PFSK-1 (cell line): ENCODE measurements around the gene KIF3A.

Source experiments
- FOXP2 ChIP-seq: optimal IDR thresholded peaks from 2 replicates; pipeline ENCODE3; 2011; ENCODE audit warnings: borderline replicate concordance, control low read depth, inconsistent platforms; ENCODE audit not compliant: insufficient read depth; ENCODE audit errors: extremely low read length, extremely low read depth
- POLR2AphosphoS5 ChIP-seq: IDR thresholded peaks from 2 replicates; pipeline ENCODE4 v1.6.1; 2012; ENCODE audit warnings: low read depth, mild to moderate bottlenecking, control low read depth, low read length, moderate library complexity
- REST ChIP-seq, 2 experiments: IDR thresholded peaks; 2 replicates each; pipeline versions ENCODE4 v1.6.1 to v1.8.0; 2011 to 2012; ENCODE audit warnings: low read depth in 2 of 2, low read length in 2 of 2, control low read depth in 1 of 2, inconsistent platforms in 1 of 2, mild to moderate bottlenecking in 1 of 2, moderate library complexity in 1 of 2; ENCODE audit not compliant: insufficient read depth in 1 of 2
- SIN3A ChIP-seq: IDR thresholded peaks from 2 replicates; pipeline ENCODE4 v1.6.1; 2012; ENCODE audit warnings: mild to moderate bottlenecking, low read length, moderate library complexity, borderline replicate concordance; ENCODE audit not compliant: insufficient read depth
- TAF1 ChIP-seq: IDR thresholded peaks from 2 replicates; pipeline ENCODE4 v1.6.1; 2012; ENCODE audit warnings: low read length, control low read depth, borderline replicate concordance; ENCODE audit not compliant: insufficient read depth

The KIF3A gene

GRCh38 chr5:132659598-132660493, 77.5 kb downstream of the KIF3A start:
- TF ChIP-seq REST (IDR thresholded peaks at IDR 0.05; ENCODE audit: insufficient read depth in 1 of 2, low read depth in 2 of 2, low read length in 2 of 2) = no peak
- no peak for TF ChIP-seq TAF1
- TF ChIP-seq POLR2AphosphoS5 = no peak
- no peak for TF ChIP-seq SIN3A

- TF ChIP-seq SIN3A (no peak), REST (IDR thresholded peaks at IDR 0.05; ENCODE audit: insufficient read depth in 1 of 2, low read depth in 2 of 2, low read length in 2 of 2) (no peak), POLR2AphosphoS5 (no peak), TAF1 (no peak), FOXP2 (no peak)
Observed at GRCh38 chr5:132658381-132659302, 78.7 kb downstream of the KIF3A start.

GRCh38 chr5:132657676-132658380, 79.5 kb downstream of the KIF3A start, which contains the start of gene IL13:
TSS of gene IL13 (plus strand) at chr5:132658173. CDS start at chr5:132658187, 14 bp downstream.
- TF ChIP-seq FOXP2 (no peak), SIN3A (no peak), REST (IDR thresholded peaks at IDR 0.05; ENCODE audit: insufficient read depth in 1 of 2, low read depth in 2 of 2, low read length in 2 of 2) (no peak), TAF1 (no peak), POLR2AphosphoS5 (no peak)

- TF ChIP-seq POLR2AphosphoS5 = no peak
- no peak for TF ChIP-seq FOXP2
- no peak for TF ChIP-seq REST (IDR thresholded peaks at IDR 0.05; ENCODE audit: insufficient read depth in 1 of 2, low read depth in 2 of 2, low read length in 2 of 2)
Observed at GRCh38 chr5:132656774-132657355, 80.5 kb downstream of the KIF3A start.
